Stimulated activated CD4-positive, alpha-beta T cell treated with anti-CD3 and anti-CD28 coated beads, Interleukin-2, amount 100 ng/mL, for 4 hours (primary cell): ENCODE measurements around the gene CSAG3.
"Not testable (repeated sequence)": the region's sequence is repeated elsewhere in the genome, so short reads cannot be mapped to it uniquely, and the experiment has no call there.

Source experiments
- DNase-seq: peaks from one replicate; pipeline ENCODE4 v3.0.0-alpha.2; 2020; ENCODE audit warnings: low read depth

Gene CSAG3

DNA sequence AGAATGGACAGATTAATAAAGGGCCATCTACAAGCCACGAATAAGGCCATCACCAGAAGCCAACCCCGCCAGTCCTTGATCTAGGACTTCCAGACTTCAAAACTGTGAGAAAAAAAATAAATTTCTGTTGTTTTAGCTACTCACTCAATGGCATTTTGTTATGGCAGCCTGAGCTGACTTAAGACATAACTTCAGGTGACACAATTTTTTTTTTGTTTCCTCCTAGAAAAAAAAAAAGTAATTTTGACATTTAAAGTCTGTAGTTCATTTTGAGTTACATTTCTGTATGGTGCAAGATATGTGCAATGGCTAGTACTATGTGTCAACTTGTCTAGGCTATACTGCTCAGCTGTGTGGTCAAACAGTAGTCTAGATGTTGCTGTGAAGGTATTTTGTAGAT is at the start of gene CSAG3:
TSS of gene CSAG3 (plus strand) at position 301 of the 400 bp plus-strand sequence.
- not testable (repeated sequence) for DNase-seq

GRCh38 chrX:152713195-152713594 is 45.8 kb upstream of the CSAG3 start:
- DNase-seq: not testable (repeated sequence)

- not testable (repeated sequence) for DNase-seq
Observed at GRCh38 chrX:152713815-152714787, 44.9 kb upstream of the CSAG3 start, which contains the start of gene MAGEA2B. TSS of gene MAGEA2B (plus strand) at chrX:152714628. CDS start at chrX:152717107, 2,479 bp downstream.

DNA sequence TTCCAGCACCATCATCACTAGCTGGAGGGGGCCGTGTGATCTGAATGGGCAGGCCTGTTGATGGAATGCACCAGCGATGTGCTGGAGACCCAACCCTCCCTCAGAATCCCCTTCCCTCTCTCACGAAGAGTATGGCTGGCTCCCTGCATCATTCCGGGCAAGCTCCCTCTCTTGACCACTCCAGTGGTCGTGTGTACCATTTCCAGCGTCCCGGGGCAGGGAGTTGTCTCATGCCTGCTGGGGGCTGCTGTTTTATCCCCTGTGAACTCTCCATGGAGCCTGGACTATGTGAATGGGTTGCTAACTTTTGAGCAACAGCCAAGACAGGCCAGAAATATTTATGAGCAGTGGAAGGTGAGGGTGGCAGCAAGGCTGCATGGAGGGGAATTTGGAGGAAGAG is 33.6 kb upstream of the CSAG3 start:
- DNase-seq: no peak

- no peak for DNase-seq
Observed at GRCh38 chrX:152733261-152733975, 25.6 kb upstream of the CSAG3 start, which contains the start of the genes CSAG1 and MAGEA12. TSS of gene CSAG1 (minus strand) at chrX:152733721. CDS start at chrX:152732460, 1,261 bp downstream. TSS of gene MAGEA12 (plus strand) at chrX:152733757. CDS start at chrX:152736162, 2,405 bp downstream.

GRCh38 chrX:152734143-152734858 is 24.7 kb upstream of the CSAG3 start:
- DNase-seq: not testable (repeated sequence)

DNA sequence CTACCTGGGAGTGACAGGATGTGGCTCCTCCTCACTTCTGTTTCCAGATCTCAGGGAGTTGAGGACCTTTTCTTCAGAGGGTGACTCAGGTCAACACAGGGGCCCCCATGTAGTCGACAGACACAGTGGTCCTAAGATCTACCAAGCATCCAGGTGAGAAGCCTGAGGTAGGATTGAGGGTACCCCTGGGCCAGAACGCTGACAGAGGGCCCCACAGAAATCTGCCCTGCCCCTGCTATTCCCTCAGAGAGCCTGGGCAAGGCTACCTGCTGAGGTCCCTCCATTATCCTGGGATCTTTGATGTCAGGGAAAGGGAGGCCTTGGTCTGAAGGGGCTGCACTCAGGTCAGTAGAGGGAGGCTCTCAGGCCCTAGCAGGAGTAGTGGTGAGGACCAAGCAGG is 23.9 kb upstream of the CSAG3 start:
- DNase-seq: no peak

DNA sequence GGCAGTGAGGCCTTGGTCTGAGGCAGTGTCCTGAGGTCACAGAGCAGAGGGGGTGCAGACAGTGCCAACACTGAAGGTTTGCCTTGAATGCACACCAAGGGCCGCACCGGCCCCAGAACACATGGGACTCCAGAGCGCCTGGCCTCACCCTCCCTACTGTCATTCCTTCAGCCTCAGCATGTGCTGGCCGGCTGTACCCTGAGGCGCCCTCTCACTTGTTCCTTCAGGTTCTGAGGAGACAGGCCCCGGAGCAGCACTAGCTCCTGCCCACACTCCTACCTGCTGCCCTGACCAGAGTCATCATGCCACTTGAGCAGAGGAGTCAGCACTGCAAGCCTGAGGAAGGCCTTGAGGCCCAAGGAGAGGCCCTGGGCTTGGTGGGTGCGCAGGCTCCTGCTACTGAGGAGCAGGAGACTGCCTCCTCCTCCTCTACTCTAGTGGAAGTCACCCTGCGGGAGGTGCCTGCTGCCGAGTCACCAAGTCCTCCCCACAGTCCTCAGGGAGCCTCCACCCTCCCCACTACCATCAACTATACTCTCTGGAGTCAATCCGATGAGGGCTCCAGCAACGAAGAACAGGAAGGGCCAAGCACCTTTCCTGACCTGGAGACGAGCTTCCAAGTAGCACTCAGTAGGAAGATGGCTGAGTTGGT is 23.0 kb upstream of the CSAG3 start:
- no peak for DNase-seq

GRCh38 chrX:152736528-152736927 is 22.5 kb upstream of the CSAG3 start:
- not testable (repeated sequence) for DNase-seq

- DNase-seq: no peak
Observed at GRCh38 chrX:152738560-152738959, 20.5 kb upstream of the CSAG3 start.

DNA sequence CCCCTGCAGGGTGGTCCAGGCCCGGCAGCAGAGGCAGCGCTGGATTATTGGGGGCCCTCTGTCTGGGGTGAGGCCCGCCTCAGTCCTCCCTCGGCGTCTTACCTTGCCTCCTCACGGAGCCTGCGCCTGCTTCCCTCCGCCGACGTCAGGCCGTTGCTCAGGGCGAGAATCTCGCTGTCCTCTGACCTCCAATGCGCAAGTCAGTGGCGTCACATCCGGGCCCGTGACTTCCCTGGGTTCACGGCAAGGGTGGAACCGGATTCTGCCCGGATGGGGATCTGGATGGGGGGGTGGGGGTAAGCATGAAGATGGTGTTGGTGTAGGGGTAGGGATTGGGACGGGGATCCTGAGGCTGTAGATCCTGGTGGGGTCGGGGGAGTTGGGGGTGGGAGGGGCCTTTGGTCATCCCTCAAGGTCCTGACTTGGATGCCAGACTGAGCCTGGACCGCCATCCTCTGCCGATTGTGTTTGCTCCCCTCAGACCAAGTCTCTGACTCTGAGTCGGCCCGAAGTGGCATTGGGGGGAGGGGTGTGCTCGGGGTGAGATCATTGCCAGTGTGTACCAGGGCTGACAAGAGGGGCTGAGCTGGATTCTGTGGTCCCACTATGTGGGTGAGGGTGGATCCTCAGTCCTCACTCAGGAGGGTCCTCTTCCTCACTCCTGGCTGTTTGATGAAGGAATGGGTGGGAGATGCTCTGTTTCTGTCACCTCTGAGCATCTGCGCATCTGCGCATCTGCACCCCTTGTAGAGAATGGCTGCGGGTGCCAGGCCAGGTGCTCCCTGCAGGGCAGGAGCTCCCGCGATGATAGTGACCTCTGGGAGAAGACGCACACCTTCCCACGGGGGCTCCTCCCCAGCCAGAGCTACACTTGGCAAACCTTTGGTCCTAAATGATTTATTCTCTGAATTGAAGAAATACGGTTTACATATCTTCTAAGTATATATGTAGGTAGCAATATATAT is 5.0 kb upstream of the CSAG3 start, which contains the start of gene MAGEA2:
TSS of gene MAGEA2 (minus strand) at position 157 of the 965 bp plus-strand sequence. CDS start 2,479 bp downstream, outside the sequence.
- not testable (repeated sequence) for DNase-seq

DNA sequence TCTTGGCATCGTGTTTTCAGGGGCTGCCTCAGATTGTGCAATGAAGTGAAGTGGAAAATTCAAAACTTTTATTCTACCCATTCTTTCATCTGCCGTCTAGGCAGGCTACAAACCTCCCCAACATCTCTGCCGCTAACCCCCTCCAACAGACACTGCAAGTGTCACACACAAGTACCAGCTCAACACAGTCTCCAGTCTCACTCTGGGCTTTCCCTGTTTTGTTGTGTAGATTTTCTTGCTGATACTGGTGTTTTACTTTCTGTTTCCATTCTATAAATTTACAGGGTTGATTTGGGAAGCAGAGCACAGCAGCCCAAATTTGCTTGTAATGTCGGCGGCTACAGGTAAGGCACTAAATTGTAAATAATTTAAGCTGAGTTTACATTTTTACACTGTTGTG is 4.1 kb upstream of the CSAG3 start:
- not testable (repeated sequence) for DNase-seq

DNA sequence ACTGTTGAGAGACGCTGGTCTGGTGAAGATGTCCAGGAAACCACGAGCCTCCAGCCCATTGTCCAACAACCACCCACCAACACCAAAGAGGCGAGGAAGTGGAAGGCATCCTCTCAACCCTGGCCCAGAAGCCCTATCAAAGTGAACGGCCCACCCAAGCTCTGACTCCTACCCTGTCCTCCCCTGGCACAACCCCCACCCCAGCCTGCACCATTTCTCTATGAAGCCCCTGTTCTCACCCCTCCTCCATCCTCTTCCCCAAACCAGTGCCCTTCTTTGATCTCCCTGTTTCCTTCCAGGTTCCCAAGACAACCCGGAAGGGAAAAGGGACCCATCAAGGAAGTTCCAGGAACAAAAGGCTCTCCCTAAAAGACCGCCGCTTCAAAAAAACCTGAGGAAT is 526 bp downstream of the CSAG3 start:
- DNase-seq: not testable (repeated sequence)

- DNase-seq: not testable (repeated sequence)
Observed at GRCh38 chrX:152761582-152761981, 2.6 kb downstream of the CSAG3 start.

DNA sequence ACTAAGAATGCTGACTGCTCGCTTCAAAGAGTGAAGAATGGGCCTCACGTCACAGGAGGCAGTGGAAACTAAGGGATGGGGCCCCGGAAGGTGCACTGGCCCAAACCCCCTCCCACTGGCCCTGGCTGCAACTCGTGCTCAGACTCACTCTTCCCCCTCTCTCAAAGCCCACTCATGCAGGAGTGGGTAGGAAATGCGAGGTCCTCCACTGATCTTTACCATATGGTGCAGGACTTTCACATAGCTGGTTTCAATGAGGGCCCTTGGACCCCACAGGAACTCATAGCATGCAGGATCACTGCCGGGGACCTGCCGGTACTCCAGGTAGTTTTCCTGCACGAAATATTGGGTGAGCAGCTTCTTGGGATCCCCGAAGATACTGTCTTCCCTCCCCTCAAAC is 7.5 kb downstream of the CSAG3 start:
- DNase-seq: not testable (repeated sequence)

DNA sequence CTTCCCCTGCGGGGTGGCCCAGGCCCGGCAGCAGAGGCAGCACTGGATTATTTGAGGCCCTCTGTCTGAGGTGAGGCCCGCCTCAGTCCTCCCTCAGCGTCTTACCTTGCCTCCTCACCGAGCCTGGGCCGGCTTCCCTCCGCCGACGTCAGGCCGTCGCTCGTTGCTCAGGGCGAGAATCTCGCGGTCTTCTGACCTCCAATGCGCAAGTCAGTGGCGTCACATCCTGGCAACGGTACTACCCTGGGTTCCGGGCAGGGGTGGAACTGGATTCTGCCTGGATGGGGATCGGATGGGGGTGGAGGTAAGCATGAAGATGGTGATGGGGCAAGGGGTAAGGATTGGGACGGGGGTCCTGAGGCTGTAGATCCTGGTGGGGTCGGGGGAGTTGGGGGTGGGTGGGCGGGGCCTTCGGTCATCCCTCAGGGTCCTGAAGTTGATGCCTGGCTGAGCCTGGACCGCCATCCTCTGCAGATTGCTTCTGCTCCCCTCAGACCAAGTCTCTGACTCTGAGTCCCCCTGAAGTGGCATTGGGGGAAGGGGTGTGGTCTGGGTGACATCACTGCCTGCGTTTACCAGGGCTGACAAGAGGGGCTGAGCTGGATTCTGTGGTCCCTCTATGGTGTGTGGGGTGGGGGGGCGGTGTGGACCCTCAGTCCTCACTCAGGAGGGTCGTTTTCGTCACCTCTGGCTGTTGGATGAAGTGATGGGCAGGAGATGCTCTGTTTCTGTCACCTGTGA is 10.7 kb downstream of the CSAG3 start, which contains the start of gene MAGEA6:
TSS of gene MAGEA6 (minus strand) at position 141 of the 741 bp plus-strand sequence. CDS start 2,039 bp downstream, outside the sequence.
- DNase-seq: not testable (repeated sequence)

DNA sequence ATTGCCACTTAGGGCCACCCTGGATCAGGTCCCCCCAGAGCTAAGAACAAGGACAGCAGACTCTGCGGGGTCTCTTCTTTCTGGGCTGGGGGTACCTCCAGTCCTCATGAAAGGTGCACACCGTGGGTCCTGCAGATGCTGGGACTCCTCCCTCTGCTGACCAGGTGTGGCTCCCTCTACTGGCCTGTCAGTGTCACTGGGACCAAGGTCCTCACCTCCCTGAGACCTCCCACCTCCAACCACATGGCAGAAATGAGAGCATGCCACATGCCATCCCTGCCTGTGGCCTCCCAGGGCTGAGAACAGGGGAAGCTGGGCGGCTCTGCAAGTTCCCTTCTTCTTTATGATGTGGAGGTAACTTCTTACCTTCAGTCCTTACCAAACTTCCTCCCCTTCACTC is 28.0 kb downstream of the CSAG3 start:
- not testable (repeated sequence) for DNase-seq

- DNase-seq: no peak
Observed at GRCh38 chrX:152798945-152799344, 39.9 kb downstream of the CSAG3 start.

DNA sequence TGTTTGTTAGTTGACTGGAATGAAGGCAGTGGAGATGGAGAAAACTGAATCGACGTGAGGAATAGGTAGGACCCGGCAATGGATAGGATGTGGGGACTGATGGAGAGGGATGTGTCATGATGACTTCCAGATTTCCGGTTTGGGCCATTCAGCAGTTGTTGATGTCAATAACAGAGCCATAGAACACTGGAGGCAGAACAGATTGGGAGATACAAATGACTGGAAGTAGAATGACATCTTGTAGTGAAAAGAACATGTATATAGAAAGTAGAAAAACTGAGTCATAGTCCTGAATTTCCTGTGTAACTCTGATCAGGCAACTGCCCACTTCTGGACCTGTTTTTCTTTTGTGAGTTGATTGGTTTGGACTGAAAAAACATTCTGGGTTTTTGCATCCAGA is 47.0 kb downstream of the CSAG3 start:
- DNase-seq: no peak
